HG02943 (cell line): ENCODE results near the gene CALHM3.
"Not testable (repeated sequence)": the region's sequence is repeated elsewhere in the genome, so short reads cannot be mapped to it uniquely, and the experiment has no call there.

Experiments used
- ATAC-seq: cut with Tn5 transposase; IDR thresholded peaks from one replicate; pipeline ENCODE4 v1.9.1; 2021; ENCODE audit warnings: mild to moderate bottlenecking, low read depth, moderate library complexity; ENCODE audit not compliant: unreplicated experiment

CALHM3 gene

GRCh38 chr10:103502849-103503660, 24.0 kb upstream of the CALHM3 start:
- ATAC-seq: no peak

- no peak for ATAC-seq
Measured at GRCh38 chr10:103501186-103501585, 22.1 kb upstream of the CALHM3 start.

- no peak for ATAC-seq
Measured at GRCh38 chr10:103500481-103500880, 21.4 kb upstream of the CALHM3 start.

- ATAC-seq: no peak
Measured at GRCh38 chr10:103499881-103500280, 20.8 kb upstream of the CALHM3 start.

GRCh38 chr10:103498936-103499638, 20.0 kb upstream of the CALHM3 start:
- ATAC-seq: no peak

GRCh38 chr10:103497161-103497915, 18.3 kb upstream of the CALHM3 start:
- no peak for ATAC-seq

GRCh38 chr10:103495321-103495720, 16.3 kb upstream of the CALHM3 start:
- no peak for ATAC-seq

GRCh38 chr10:103493916-103494877, 15.2 kb upstream of the CALHM3 start:
- no peak for ATAC-seq

- no peak for ATAC-seq
Measured at GRCh38 chr10:103493362-103493915, 14.4 kb upstream of the CALHM3 start, which contains the start of gene NEURL1. TSS of gene NEURL1 (plus strand) at chr10:103493705. CDS start at chr10:103494388, 683 bp downstream.

GRCh38 chr10:103492655-103493261, 13.7 kb upstream of the CALHM3 start:
- ATAC-seq: no peak

GRCh38 chr10:103491729-103492364, 12.8 kb upstream of the CALHM3 start:
- ATAC-seq: no peak

- peak; percentile 20 for ATAC-seq
Measured at GRCh38 chr10:103490986-103491314, 11.9 kb upstream of the CALHM3 start.

- ATAC-seq: no peak
Measured at GRCh38 chr10:103487410-103487708, 8.3 kb upstream of the CALHM3 start.

GRCh38 chr10:103486635-103487409, 7.8 kb upstream of the CALHM3 start:
- ATAC-seq: not testable (repeated sequence)

GRCh38 chr10:103481974-103482531, 3.0 kb upstream of the CALHM3 start:
- ATAC-seq: no peak

GRCh38 chr10:103480521-103480920, 1.5 kb upstream of the CALHM3 start:
- no peak for ATAC-seq

GRCh38 chr10:103478671-103479070, 369 bp downstream of the CALHM3 start:
- ATAC-seq: no peak
